ENCODE data around the gene CDK15. TPM values are rescaled to one million over a fixed set of nuclear protein-coding genes. Genes with fewer than 3 reads are reported as not detected.

Gene CDK15
- total RNA-seq, 1 donor from 2014 or later, result 0.82 TPM

GRCh38 chr2:201859949-201860348, 53.6 kb downstream of the CDK15 start:
- FAIRE-seq, result no peak
- no peak for DNase-seq (ENCODE audit: low spot score in 2 of 2)

- FAIRE-seq, result peak; percentile 10
These were observed 54.3 kb downstream of the CDK15 start for GRCh38 chr2:201860636-201861066.

GRCh38 chr2:201862843-201863242, 56.5 kb downstream of the CDK15 start:
- FAIRE-seq, result no peak
- DNase-seq (ENCODE audit: low spot score in 2 of 2), result no peak

More at GRCh38 chr2:201860636-201861066, 54.3 kb downstream of the CDK15 start:
- DNase-seq (ENCODE audit: low spot score in 2 of 2), result peak; percentile 43 to 67

GRCh38 chr2:201866643-201867473, 60.5 kb downstream of the CDK15 start:
- FAIRE-seq, result no peak

GRCh38 chr2:201871471-201871870, 65.1 kb downstream of the CDK15 start:
- no peak for FAIRE-seq
- no peak for DNase-seq (ENCODE audit: low spot score in 2 of 2)

More at GRCh38 chr2:201866643-201867473, 60.5 kb downstream of the CDK15 start:
- no peak for DNase-seq (ENCODE audit: low spot score in 2 of 2)

- FAIRE-seq (no peak), DNase-seq (ENCODE audit: low spot score in 2 of 2) (no peak)
These were observed 66.3 kb downstream of the CDK15 start for GRCh38 chr2:201872591-201872990.

GRCh38 chr2:201879996-201880395, 73.7 kb downstream of the CDK15 start:
- no peak for FAIRE-seq
- DNase-seq (ENCODE audit: low spot score in 2 of 2), result no peak

GRCh38 chr2:201880579-201880978, 74.2 kb downstream of the CDK15 start:
- FAIRE-seq (no peak), DNase-seq (ENCODE audit: low spot score in 2 of 2) (no peak)

GRCh38 chr2:201880993-201881611, 74.8 kb downstream of the CDK15 start:
- FAIRE-seq (no peak), DNase-seq (ENCODE audit: low spot score in 2 of 2) (no peak)

GRCh38 chr2:201881741-201882140, 75.4 kb downstream of the CDK15 start:
- DNase-seq (ENCODE audit: low spot score in 2 of 2), result no peak
- no peak for FAIRE-seq

GRCh38 chr2:201882353-201883090, 76.2 kb downstream of the CDK15 start:
- no peak for DNase-seq (ENCODE audit: low spot score in 2 of 2)
- no peak for FAIRE-seq

- no peak for FAIRE-seq
- DNase-seq (ENCODE audit: low spot score in 2 of 2), result no peak
These were observed 77.5 kb downstream of the CDK15 start for GRCh38 chr2:201883606-201884369.

- DNase-seq (ENCODE audit: low spot score in 2 of 2), result no peak
- no peak for FAIRE-seq
These were observed 80.2 kb downstream of the CDK15 start for GRCh38 chr2:201886504-201886903.

- FAIRE-seq (no peak), DNase-seq (ENCODE audit: low spot score in 2 of 2) (no peak)
These were observed 81.6 kb downstream of the CDK15 start for GRCh38 chr2:201887773-201888425.

- FAIRE-seq, result no peak
- no peak for DNase-seq (ENCODE audit: low spot score in 2 of 2)
These were observed 82.1 kb downstream of the CDK15 start for GRCh38 chr2:201888426-201888800.

GRCh38 chr2:201890453-201890852, 84.1 kb downstream of the CDK15 start:
- FAIRE-seq (no peak), DNase-seq (ENCODE audit: low spot score in 2 of 2) (no peak)

GRCh38 chr2:201891676-201892075, 85.3 kb downstream of the CDK15 start:
- DNase-seq (ENCODE audit: low spot score in 2 of 2) (no peak), FAIRE-seq (no peak)

- no peak for FAIRE-seq
- DNase-seq (ENCODE audit: low spot score in 2 of 2), result no peak
These were observed 86.2 kb downstream of the CDK15 start for GRCh38 chr2:201892516-201892915.

- FAIRE-seq, result no peak
These were observed 94.0 kb downstream of the CDK15 start for GRCh38 chr2:201900362-201900761.

GRCh38 chr2:201901786-201902185, 95.4 kb downstream of the CDK15 start:
- DNase-seq (ENCODE audit: low spot score in 2 of 2), result no peak
- FAIRE-seq, result no peak

More at GRCh38 chr2:201900362-201900761, 94.0 kb downstream of the CDK15 start:
- no peak for DNase-seq (ENCODE audit: low spot score in 2 of 2)
